NOMO-1 treated with DMSO at 0.1 percent for 48 hours (cell line): ENCODE data around the gene NDUFAF4.

ENCODE experiments used
- DNase-seq: peaks from one replicate; lab custom pipeline; 2025; ENCODE audit not compliant: unreplicated experiment; lab: John Stamatoyannopoulos, UW

NDUFAF4 gene

GRCh38 chr6:96897396-96898240 lies at the start of gene NDUFAF4:
NDUFAF4 (minus strand) TSS chr6:96897891; CDS start chr6:96897801, 90 bp downstream.
- peak; percentile 83 for DNase-seq

DNA sequence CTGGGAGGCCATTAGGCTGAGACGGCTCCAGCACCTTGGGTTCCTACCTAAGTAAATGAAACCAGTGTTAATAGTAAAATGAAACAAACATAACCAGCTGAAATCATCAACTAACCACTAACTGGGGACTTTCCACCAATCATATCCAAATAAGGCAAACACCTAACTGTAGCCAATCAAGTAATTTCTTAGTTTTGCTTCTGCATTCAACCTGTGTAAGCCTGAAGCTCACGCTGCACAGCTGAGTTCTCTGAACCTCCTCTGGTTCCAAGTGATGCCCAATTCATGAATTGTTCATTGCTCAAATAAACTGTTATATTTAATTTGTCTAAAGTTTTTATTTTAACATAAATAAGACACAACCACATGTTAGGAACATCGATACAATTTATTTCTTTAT lies 49.4 kb upstream of the NDUFAF4 start:
- no peak for DNase-seq

- no peak for DNase-seq
Measured at GRCh38 chr6:96943555-96944215, 46.0 kb upstream of the NDUFAF4 start.

DNA sequence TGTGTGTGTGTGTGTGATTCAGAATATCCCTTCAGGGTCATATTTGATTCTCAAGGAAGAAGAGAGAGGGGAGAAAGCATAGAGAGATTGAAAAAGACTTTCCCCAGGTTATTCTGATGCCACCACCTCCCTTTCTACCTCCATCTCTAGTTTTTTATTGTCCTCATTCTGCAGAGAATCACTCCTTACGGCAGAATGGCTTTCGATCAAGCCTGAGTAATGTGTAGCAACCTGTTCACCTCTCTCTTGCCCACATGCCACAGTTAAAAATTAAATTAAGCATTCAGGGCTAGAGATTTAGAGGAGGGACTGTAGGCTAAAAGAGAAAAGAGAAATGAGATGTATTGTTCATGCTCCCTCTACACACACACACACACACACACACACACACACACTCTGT lies 45.0 kb upstream of the NDUFAF4 start:
- DNase-seq = no peak

DNA sequence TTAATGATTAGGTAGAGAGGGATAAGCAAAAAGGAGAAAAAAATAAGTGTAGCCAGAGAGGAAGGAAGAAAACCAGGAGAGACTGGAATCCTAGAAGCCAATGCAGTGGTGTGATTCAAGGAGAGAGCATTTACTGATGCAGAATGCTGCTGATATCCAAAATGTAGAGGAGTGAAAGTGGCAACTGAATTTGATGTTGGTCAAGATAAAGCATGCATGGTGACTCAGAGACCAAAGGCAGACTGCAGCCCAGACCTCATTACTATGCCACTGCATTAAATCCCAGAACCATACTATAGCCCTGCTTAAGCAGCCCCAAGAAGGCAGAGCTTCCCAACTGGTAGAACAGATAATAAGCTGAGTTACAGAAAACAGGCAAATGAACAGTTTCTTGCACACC lies 42.6 kb upstream of the NDUFAF4 start:
- DNase-seq = no peak

DNA sequence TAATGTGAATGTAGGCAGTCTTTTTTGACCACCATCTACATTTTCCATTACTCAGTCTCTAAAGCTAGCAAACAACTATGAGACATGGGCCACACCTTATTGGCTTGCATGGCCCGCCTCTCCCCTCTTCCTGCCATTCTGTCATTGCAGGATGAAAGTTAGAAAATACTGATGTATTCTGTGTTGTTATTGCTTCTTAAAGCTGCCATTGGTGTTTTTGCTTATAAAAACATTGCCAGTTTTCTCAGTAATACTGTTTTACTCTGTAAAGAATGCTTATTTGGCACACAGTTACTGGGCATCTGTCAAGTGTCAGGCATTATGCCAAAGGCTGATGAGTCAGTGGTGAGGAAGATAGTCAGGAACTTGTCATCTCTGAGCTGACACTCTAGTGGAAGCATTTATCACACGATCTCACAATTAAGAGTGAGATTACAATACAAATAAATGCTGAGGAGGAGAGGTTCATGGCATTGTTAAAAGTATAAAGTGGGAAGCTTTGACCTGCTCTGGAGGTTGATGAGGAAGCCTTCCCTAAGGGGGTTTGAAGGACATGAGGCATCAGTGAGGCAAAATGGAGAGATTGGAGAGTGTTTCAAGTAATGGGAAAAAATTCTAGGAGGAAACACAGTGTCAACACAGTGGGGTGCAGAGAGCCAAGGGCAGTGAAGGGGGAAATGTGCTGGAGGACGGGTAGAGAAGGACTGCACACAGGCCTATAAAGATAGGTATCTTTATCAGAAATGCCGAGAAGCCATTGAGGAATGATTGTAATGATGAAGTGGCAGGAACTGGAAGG lies 41.5 kb upstream of the NDUFAF4 start:
- DNase-seq = no peak

DNA sequence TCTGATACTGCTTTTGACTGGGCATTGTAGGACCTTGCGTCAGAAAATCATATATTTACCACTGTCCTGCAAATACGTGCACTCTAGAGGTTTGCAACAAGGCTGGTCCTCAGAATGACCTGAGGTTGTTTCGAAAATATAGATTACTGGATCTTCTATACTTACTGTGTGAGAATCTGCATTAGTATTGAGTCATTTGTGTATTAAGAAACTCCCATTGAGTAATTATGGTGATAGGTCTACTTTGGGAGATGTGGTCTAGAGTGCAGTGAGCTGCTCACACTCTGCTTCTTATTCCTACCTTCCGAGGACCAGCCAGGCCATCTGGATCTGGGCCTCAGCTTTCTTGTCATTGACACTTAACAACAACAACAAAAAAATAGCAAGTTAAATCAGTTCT lies 36.4 kb upstream of the NDUFAF4 start:
- DNase-seq = no peak

DNA sequence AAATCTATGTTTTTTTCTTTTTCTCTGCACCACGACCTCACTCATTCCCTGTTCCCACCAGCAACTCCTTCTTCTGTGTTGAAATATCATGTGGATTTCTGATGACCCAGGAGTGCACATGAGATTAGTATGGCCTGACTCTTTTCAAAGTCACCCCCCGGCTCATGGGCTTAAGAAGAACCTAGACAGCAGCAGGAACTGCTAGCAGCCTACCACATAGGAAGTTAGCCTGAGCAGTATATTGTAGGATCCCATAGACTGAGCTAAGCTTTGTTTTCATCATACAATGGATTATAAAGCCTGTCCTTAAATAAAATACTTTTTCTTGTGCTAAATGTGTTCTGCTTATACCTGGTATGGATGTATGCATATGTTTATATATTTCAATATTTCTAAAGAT lies 33.5 kb upstream of the NDUFAF4 start:
- DNase-seq = no peak

GRCh38 chr6:96929741-96930140 lies 32.0 kb upstream of the NDUFAF4 start:
- no peak for DNase-seq

DNA sequence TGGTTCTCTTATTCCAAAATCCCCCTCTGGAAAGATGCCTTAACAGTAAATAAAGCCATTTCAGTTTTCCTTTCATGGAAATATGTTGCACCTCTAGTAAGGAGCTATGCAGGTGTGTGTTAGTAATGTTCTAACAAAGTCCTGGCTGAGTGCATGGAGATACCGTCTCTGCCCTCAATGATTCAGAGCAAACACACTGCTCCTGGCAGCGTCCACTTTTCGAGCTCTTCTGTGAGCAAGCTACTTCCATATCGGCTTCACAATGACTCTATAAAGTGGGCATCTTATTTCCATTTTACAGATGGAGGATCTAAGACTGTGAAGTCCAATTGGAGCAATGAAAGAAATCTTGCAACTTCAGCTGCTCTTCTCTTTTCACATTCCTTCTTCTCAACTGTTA lies 30.0 kb upstream of the NDUFAF4 start:
- DNase-seq = no peak

GRCh38 chr6:96926425-96926824 lies 28.7 kb upstream of the NDUFAF4 start:
- no peak for DNase-seq

GRCh38 chr6:96925290-96925687 lies 27.6 kb upstream of the NDUFAF4 start:
- no peak for DNase-seq

DNA sequence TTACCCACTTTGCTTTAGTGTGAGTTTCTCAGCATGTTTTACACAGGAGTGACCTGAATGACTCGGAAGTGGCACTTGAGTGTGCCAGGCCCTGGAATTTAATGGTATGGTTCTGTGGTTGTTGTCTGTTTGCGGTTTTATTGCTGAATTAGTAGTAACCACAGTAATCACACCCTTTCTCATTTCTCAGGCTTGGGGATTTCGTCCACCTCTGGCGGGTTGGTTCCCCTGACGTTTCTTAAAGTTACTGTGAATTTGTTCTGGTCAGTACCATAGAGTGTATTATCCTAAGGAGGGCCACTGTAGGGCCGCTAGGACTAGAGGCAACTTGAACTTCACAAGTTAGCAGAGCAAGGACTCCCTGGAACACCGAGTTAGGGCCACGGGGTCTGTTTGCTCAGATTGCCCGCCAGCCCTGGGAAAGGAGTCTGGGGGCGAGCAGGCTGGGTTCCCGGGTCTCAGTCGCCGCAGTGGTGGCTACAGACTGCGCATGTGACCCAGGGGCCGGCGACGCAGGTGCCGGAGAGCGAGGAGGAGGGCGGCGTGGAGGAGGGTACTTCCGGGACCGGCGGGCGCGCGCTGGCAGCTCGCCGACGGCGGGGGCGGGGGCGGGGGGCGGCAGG lies 26.3 kb upstream of the NDUFAF4 start:
- DNase-seq = no peak

DNA sequence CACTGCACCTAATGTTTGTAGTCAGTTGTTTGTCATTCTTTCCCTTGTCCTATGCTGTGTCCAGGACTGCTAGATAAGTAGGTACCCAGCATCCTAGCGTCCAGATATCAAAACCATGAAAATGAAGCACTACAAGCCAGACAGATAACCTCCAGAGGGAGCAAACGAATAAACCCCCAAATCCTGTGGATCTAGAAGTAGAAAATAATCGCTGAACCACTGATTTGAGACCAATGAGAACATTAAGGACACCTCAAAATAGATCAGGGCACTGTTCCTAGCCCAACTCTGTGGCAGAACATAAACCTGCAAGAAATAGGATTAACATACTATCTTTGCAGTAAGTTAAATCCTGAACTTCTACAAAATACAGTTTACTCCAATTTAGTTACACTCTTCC lies 25.7 kb upstream of the NDUFAF4 start:
- no peak for DNase-seq

GRCh38 chr6:96917098-96917497 lies 19.4 kb upstream of the NDUFAF4 start:
- DNase-seq = peak; percentile 65

GRCh38 chr6:96913621-96914020 lies 15.9 kb upstream of the NDUFAF4 start:
- no peak for DNase-seq

- DNase-seq = no peak
Measured at GRCh38 chr6:96911751-96912150, 14.1 kb upstream of the NDUFAF4 start.

DNA sequence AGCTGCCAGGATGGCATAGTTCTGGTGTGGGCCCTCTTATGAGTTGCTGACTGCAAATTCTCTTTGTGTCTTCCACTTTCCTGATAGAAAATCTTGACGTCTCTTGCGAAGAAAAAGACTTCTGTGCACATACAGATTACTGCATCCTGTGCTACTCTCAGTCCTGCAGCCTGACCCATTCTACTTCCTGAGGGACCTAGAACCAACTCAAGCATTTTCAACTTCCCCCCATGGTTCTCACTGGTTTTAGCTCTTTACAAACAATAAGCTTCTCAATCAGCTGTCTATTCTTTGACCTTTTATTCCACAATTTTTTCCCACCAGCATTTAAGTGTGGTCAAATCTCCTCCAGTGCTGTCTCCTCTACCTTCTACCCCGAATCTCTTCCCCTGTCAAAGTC lies 13.5 kb upstream of the NDUFAF4 start:
- no peak for DNase-seq

DNA sequence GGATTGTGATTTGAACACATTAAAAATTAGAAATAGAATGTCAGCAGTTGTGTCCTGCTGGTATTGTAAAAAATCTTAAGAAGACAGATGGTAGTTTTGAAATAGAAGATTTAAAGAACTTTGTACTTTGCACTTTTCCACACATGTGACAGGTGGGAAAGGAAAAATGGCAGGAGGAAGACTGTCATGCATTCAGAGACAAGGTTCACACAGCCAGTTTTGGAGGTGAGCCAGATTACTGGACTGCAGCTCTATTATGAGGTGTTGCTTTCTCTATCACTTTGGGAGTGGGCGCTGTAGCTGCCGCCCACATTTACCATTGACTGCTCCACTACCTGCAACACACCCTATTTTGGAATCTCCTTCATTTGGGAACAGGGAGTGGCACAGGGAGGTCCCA lies 12.1 kb upstream of the NDUFAF4 start:
- no peak for DNase-seq

DNA sequence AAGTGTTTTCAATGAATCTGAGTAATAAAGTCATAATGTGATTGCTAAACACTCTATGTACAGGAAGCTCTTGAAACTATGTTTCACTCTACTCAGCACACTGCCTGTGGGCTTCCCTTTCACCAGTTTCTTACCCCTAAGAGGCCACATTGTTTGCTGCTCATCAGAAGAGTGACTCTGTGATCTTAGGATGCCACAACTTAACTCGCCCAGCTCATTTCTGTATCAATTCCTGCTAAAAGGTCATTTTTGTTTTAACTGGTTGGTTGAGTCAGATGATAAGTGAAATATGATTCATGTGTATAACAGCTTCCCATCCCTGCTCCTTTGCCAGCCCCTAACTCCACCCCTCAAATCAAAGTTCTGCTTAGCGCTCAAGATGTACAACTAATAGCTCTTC lies 9.8 kb upstream of the NDUFAF4 start:
- peak; percentile 36 for DNase-seq

DNA sequence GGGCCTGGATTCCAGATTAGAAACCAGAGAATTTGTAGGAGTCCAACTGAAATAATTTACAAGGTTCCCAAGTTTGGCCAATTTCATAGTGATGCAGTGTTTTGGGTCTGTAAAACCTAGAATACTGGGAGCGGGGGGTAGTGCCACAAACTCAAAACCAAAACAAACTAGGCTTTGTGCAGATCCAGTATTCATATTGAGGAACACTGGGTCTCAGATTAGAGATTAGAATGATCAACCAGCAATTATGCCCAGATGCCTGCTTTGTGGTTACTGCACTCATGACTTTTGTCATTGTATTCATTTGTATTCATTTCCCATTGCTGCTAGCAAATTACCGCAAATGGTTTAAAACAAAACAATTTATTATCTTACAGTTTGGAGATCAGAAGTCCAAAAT lies 3.2 kb upstream of the NDUFAF4 start:
- no peak for DNase-seq
